ENCODE data around the gene GTF2B.
"Not testable (repeated sequence)": the region's sequence is repeated elsewhere in the genome, so short reads cannot be mapped to it uniquely, and the experiment has no call there.

GTF2B gene

DNA sequence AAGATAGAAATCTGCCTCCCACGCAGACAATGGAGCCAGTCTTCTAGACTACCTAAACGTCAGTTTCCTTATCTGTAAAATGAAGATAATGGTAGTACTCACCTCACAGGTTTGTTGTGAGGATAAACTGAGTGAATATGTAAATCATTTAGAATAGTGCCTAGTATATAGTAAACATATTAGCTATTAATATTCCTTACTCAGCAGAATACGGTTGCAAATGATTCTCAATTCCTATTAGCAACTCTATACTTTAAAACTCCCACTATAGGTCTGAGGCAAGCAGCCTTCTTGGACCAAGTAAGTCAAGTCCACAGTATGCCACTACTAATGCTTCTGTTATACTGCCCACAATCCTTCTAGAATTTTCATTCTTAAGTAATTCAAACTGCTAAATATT lies 5.4 kb downstream of the GTF2B start:
- DNase-seq (ENCODE audit: low spot score) = no peak

DNA sequence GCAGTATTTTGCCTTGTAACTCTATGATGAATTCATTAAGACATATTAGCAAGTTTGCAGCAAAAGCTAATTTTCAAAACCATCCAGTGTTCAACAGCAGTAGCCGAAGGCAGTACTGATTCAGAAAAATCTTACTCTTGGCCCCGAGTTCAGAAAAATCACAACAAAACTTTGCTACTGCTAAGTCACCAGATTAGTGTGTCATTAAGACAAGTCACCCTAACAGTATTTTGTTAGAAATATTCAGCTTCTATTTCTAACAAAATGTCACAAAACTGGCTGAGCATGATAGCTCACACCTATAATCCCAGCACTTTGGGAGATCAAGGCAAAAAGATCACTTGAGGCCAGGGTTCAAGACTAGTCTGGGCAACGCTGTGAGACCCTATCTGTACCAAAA lies 8.2 kb downstream of the GTF2B start:
- DNase-seq (ENCODE audit: low spot score) = peak; percentile 46

DNA sequence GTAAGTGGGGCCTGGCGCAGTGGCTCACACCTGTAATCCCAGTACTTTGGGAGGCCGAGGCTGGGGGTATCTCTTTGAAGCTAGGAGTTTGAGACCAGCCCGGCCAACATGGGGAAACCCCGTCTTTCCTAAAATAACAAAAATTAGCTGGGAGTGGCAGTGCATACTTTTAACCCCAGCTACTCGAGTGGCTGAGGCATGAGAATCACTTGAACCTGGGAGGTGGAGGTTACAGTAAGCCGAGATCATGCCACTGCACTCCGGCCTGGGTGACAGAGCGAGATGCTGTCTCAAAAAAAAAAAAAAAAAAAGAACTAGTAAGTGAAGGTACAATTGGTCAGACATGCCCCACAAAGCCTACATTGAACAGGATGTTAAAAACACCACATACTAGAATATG lies 10.7 kb downstream of the GTF2B start:
- not testable (repeated sequence) for DNase-seq (ENCODE audit: low spot score)

DNA sequence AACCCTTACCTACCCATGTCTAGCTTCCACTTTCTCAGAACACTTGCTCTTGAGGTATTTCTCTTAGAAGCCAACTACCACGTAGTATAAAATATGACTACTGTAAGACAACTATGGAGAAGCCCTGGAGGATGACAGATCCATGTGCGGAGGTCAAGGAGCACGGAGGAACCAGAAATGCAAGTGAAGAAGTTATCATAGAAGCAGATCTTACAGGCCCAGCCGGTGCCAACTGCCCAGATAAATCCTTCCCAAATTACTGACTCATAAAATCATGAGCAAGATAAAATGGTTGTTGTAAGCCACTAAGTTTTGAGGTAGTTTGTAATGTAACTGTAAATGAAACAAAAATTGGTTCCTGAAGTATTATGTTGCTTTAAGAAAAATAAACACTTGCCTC lies 12.6 kb downstream of the GTF2B start:
- DNase-seq (ENCODE audit: low spot score) = no peak

DNA sequence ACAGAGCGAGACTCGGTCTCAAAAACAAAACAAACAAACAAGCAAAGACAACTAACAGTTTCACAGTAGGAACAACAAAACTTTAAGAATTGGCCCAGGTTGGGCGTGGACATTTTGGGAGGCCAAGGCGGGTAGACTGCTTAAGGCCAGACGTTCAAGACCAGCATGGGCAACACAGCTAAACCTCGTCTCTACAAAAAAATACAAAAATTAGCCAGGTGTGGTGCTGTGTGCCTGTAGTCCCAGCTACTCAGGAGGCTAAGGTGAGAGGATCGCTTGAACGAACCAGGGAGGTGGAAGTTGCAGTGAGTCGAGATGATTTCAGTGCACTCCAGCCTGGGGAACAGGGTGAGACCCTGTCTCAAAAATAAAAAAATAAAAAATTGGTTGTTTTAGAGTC lies 13.5 kb downstream of the GTF2B start:
- DNase-seq (ENCODE audit: low spot score) = no peak

DNA sequence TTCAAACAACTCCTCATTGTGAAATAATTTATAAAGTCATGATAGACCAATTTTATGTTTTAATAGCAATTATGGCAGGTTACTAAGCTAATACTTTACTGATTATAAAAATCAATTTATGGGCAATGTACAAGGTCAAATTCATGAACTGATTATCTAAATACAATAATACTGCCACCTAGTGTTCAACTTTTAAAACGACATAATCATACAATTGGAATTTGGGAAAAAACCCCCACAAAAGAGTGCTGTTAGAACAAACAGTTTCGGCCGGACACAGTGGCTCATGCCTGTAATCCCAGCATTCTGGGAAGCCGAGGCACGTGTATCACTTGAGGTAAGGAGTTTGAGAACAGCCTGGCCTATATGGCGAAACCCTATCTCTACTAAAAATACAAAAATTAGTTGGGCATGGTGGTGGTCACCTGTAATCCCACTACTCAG lies 14.0 kb downstream of the GTF2B start:
- DNase-seq (ENCODE audit: low spot score) = peak; percentile 66

DNA sequence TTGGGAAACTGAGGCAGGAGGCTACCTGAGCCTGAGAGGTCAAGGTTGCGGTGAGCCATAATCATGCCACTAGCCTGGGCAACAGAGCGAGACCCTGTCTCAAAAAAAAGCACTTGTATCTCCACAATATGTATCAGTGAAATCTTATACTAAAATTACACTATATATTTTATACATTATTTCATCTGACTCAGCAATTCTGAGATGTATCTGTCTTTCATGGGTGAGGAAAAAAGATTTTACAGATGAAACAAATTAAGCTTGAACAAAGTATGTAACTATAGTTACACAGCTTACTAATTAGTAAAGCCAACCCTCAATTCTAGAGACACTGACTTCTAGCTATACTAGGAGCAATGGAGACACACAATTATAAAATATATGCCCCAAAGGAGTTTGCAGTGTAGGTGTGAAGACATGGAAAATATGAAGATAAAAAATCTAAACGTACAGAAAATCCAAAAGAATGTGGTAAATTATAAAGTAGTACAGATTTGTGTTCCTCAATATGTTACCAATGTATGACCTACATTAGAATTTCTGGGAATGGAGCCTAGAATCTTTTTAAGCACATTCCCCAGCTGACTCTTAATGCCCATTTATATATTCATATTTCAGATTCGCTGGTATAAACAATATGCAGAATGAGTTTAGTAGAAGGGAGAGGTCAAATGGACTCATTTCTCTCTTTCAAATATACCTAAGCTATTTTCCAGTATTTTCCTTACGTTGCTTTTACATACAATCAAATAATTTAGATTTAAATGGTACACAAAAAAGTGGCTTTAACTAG lies 14.6 kb downstream of the GTF2B start:
- no peak for DNase-seq (ENCODE audit: low spot score)

DNA sequence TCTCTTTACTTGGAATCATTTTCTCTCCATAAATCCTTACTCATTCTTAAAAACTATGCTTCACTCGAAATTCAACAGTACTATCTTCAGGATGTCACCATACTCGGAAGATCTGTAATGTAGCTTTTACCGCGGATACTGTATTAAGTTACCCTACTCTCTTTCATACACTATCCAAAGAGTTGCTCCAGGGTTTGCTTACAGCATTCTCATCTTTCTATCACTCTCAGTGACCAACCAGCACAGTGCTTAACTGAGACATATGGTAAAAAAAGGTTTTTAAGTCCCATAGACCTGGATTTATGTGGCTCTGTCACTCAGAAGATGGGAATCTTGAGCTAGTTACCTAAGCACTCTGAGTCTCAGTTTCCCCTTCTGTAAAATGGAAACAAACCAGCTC lies 15.8 kb downstream of the GTF2B start:
- no peak for DNase-seq (ENCODE audit: low spot score)

DNA sequence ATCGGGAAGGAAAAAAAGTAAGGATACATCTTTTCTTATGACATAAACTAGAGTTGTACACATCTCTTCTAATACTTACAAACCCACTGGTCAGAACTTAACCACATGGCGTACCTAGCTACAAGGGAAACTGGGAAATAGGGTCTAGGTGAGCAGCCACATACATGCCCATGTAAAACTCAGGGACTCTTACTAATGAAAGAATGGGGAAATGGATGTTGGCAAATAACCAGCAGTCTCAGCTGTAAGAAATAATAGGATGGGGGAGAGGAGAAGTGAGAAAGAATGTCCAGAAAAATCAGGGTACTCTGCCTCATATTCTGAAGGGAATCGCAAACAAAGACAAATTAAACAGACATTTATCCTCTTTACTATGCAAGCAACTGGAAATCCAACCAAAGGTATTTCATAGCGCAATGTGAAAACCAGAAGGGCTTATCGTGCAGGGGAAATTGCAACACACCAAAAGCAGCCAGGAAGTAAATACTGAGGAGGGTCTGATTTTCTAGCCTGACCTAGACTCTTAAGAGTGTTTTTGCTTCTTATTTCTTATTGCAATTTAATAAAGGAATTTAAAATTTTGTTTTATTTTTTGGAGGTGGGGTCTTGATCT lies 17.5 kb downstream of the GTF2B start:
- DNase-seq (ENCODE audit: low spot score) = no peak

DNA sequence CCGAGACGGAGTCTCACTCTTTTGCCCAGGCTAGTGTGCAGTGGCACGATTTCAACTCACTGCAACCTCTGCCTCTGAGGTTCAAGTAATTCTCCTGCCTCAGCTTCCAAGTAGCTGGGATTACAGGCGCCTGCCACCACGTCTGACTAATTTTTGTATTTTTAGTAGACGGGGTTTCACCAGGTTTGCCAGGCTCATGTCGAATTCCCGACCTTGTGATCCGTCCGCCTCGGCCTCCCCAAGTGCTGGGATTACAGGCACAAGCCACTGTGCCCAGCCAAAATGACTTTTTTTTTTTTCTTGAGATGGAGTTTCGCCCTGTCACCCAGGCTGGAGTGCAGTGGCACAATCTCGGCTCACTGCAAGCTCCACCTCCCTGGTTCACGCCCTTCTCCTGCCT lies 21.7 kb downstream of the GTF2B start:
- DNase-seq (ENCODE audit: low spot score) = not testable (repeated sequence)

DNA sequence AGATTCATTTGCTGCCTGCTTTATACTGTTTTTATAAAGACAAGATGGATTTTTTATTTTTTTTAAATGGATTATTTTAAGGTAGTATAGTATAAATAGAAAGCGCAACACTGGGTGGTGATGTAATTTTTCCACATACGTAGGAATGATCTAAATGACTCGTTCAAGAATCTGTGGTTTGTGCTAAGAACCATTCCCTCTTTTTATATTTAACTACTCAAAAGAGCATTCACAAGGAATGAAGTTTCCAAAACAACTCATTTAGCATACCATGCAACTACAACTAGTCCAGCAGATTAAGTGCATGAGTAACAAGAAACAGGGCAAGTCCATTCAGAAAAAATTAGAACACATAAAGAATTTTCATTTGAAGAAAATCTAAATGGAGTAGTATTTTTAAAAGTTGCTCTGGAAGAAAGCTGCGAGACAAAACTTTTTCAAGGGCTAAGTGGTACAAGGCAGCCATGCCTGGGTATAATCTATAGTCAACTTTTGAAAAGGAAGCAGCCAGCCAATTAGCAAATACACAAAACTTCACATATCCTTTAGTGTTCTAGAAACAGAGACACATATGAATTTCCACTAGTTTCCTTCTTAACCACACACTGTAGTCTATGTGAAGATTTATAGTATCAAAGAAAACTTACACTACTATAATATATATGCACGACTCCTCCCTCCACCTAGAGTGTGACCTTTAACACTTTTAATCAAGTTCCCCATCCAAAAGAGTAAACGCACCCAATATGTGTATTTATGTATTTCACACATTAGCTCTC lies 23.4 kb downstream of the GTF2B start:
- DNase-seq (ENCODE audit: low spot score) = peak; percentile 21

DNA sequence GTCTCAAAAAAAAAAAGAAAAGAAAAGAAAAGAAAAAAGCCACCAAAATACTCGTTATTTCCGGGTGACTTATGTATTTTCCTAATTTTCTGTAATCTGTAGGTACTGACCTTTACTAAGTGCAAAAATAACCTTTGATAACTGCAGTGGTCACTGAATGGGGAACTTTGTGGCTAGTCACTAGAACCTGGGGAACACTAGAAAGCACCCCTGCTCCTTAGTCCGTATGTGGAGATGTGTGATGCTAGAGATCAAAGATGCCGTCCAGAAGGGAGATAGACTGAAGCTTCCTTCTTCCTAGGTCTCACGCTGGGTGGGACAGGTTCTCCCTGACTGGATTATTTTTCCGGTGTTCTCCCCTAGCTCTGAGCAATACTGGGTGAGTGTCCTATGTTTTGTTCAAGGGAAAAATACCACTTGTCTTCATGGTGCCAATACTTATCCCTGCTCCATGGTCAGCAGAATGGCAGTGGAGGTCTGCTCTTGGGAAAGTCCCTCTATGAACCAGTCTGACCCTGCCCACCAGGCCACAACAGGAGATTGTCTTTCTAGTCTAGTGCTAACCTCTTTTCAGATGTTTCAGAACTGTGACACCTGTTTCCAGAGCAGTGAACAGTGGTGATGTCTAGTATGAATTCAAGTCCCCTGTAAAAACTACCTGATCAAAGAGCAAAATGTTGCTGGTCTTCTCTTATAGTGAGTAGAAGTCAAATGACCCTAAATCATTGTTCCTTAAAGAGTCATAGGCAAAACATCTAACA lies 39.9 kb downstream of the GTF2B start:
- no peak for DNase-seq (ENCODE audit: low spot score)

DNA sequence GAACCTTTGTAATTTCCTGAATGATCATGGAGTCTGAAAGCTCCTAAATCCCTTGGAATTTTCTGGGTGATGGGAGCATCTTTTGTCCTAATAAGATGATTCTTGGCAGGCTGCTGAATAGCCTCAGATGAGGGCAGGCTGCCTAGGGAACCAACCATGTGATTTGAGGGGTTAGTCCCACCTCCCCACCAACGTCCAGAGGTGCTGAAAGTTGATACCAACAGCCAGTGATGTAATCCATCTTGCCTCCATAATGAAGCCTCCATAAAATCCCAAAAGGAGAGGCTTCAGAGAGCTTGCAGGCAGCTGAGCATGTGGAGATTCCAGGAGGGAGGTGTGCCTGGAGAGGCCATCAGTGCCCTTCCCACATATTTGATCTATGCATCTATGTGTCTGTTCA lies 43.7 kb downstream of the GTF2B start:
- DNase-seq (ENCODE audit: low spot score) = no peak

DNA sequence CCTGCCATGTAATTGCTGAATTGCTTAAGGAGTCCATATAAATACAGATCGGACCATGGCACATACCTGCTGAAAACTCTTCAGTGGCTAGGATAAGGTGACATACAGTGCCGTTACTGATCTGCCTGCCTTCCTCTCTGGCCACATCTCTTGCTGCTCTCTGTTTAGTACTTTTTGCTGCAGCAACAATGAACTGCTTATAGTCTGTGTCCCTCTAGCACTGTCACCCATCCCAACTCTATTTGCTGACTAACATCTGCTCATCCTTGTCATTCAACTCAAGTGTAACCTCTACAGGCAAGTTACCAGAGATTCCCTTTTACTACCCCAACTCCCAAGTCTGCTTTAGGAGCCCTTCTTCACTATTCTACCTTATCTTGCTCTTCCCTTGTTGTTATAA lies 65.6 kb downstream of the GTF2B start:
- DNase-seq (ENCODE audit: low spot score) = no peak

DNA sequence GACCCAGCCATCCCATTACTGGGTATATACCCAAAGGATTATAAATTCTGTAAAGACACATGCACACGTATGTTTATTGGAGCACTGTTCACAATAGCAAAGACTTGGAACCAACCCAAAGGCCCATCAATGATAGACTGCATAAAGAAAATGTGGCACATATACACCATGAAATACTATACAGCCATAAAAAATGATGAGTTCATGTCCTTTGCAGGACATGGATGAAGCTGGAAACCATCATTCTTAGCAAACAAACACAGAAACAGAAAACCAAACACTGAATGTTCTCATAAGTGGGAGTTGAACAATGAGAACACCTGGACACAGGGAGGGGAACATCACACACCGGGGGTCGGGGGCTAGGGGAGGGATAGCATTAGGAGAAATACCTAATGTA lies 71.7 kb downstream of the GTF2B start:
- DNase-seq (ENCODE audit: low spot score) = not testable (repeated sequence)

DNA sequence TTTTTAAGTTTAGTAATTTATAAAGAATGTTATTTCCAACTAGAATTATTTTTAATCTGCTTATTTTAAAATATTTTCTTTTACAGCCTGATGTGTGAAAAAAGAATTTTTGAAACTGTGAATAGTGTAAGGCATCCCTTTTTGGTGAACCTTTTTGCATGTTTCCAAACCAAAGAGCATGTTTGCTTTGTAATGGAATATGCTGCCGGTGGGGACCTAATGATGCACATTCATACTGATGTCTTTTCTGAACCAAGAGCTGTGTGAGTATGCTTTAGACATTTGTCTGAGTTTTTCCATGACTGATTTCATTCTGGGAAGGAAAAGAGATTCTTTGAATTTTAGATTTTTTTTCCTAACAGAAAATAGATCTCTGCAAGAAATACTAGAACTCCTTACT lies 77.9 kb downstream of the GTF2B start:
- DNase-seq (ENCODE audit: low spot score) = no peak

DNA sequence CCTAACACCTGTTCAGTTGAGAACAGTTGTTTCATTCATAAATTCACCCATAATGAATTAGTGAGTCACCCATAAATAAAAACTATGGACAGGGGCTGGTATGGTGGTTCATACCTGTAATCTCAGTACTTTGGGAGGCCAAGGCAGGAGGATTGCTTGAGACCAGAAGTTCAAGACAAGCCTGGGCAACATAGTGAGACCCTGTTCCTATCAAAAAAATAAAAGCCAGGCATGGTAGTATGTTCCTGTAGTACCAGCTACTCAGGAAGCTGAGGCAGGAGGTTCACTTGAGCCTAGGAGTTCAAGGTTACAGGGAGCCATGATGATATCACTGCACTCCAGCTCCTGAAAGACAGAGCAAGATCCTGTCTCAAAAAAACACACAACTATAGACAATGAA lies 79.0 kb downstream of the GTF2B start:
- no peak for DNase-seq (ENCODE audit: low spot score)

DNA sequence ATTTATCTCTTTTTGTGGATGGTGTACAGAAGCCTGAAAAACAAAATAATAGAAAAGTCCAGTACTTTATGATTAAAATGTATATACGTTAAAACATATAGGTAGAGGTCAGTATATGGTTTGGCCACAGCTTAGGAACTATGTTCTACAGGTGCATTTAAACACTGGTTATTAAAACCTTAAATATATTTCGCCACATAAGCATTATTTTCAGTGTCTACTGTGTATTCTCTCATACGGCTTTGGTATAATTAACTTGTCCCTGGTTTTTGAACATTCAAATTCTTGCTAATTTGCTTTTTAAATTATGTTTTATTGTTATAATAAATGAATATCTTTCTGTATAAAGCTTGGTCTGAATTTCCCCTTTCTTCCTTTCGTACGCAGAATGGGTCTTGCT lies 87.9 kb downstream of the GTF2B start:
- DNase-seq (ENCODE audit: low spot score) = no peak

DNA sequence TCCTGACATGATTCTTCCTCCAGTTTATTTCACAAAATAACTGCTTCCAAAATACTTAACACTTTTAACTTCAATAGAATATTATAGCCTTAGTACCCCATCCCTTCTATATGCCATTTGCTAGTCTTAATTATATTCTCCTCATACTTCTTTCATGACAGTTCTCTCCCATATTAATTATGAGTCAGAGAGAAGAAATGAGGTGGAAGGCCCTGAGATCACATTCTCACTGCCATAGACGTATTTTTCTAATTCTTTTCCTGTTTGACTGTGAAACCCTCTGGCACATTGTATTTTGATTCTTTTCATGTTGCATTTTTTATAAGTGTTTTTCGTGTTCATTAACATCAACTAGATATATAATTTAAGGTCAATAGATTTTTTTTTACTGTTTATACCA lies 88.4 kb downstream of the GTF2B start:
- DNase-seq (ENCODE audit: low spot score) = peak; percentile 26

Data from RKO (cell line).